Choroid plexus epithelial cell (primary cell): Measurements from ENCODE around the gene MDM2.
"Not testable (repeated sequence)": the region's sequence is repeated elsewhere in the genome, so short reads cannot be mapped to it uniquely, and the experiment has no call there.

ENCODE experiments used
- DNase-seq: peaks from one replicate; pipeline ENCODE4 v3.0.0-alpha.2; 2010; ENCODE audit warnings: low read depth
- H3K4me3 ChIP-seq: 2 replicates; pipeline ENCODE4 v1.5.1; 2011; ENCODE audit warnings: low read depth, mild to moderate bottlenecking, control low read depth, low read length, moderate library complexity
- TF ChIP-seq, protein P1 (sequence below): conservative IDR thresholded peaks from 2 replicates; pipeline ENCODE4 v1.5.1; 2011; ENCODE audit warnings: low read depth, mild to moderate bottlenecking, control low read depth, inconsistent platforms, low read length, moderate library complexity

The MDM2 gene

DNA sequence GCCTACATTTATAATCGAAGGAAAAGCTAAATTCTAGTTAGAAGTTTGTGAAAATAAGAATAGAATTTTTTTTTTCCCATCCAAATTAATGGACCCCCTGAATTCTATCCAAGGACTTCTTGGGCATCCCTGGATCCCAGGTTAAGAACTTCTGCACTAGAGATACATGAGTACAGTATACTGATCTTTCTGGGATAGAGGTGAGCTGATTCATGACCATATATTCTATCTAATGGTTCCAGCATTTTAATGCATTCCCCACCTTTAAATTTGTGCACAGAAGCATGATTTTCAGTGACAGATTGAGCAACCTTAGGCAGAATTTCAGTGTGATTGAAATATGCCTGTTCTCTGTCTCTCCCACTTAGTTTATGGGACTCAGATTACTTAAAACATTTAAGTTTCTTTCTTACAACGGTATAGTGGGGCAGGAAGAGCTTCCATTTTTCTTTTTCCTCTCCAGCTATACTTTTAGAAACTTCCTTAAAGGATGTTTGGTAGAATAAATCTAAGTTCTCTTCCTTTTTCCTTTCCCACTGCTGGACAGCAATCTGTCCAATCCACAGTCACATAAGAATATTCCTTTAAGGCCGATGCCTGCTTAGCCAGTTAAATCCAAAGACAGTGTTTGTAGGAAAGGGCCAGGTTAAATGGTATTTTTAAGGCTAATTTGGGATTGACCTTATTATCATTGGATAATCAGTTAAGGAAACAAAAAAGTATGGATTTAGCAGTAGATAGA, 6.7 kb downstream of the MDM2 start:
- peak overlapping the region; percentile 7 for H3K4me3 ChIP-seq
- TF ChIP-seq, protein P1, sequence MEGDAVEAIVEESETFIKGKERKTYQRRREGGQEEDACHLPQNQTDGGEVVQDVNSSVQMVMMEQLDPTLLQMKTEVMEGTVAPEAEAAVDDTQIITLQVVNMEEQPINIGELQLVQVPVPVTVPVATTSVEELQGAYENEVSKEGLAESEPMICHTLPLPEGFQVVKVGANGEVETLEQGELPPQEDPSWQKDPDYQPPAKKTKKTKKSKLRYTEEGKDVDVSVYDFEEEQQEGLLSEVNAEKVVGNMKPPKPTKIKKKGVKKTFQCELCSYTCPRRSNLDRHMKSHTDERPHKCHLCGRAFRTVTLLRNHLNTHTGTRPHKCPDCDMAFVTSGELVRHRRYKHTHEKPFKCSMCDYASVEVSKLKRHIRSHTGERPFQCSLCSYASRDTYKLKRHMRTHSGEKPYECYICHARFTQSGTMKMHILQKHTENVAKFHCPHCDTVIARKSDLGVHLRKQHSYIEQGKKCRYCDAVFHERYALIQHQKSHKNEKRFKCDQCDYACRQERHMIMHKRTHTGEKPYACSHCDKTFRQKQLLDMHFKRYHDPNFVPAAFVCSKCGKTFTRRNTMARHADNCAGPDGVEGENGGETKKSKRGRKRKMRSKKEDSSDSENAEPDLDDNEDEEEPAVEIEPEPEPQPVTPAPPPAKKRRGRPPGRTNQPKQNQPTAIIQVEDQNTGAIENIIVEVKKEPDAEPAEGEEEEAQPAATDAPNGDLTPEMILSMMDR, result no peak
- no peak for DNase-seq

DNA sequence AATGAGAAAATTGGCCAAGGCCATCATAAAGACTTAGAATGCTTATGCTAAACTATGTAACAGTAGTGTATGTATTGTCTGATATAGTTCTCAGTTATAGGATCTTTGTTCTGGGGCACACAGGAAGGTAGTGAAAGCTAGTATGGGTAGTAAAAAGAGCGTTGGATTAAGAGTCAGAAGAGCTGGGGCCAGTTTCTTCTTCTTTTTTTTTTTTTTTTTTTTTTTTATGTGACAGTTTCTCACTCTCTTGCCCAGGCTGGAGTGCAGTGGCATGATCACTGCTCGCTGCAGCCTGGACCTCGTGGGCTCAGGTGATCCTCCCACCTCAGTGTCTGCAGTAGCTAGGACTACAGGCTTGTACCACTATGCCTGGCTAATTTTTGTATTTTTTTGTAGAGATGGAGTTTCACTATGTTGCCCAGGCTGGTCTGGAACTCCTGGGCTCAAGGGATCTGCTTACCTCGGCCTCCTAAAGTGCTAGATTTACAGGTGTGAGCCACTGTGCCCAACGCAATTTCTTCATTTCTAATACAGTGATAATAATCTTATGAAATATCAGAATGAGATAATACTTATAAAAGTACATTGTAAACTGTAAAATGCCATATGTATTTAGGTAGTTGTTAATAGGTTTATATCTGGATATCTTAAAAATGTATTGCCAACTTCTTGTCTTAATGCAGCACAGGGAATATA, 7.4 kb downstream of the MDM2 start:
- no peak overlapping the region for H3K4me3 ChIP-seq
- DNase-seq, result no peak
- TF ChIP-seq, protein P1, result no peak

DNA sequence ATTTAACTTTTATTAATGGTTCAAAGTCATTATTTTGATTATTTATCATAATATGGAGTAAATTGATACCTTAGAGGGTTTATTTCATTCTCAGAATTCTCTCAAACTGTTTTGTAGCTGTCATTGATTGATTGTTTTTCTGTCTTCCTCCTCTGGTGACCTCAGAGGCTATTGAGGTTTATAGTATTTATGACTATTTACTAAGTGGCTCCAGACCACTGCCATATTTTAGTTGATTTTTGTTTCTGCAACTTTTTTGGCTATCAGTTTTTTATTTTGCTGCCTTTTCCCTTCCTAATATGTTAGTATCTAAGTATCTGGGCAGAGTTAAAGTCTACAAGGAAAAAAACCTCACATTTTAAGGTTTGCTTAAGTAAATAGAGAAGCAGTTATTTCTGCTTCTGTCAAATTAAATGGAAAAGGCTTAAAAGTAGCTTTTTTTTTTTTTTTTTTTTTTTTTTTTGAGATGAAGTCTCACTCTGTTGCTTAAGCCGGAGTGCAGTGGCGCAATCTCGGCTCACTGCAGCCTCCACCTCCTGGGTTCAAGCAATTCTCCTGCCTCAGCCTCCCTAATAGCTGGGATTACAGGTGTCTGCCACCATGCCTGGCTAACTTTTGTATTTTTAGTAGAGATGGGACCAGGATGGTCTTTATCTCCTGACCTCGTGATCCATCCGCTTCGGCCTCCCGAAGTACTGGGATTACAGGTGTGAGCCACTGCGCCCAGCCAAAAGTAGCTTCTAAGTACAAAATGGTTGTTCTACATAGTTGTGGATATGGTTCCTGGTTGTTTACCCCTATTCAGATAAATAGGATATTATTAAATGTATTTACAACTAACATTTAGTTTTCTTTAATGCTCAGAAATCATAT, 8.2 kb downstream of the MDM2 start:
- H3K4me3 ChIP-seq, result no peak overlapping the region
- TF ChIP-seq, protein P1, result no peak
- DNase-seq, result no peak

DNA sequence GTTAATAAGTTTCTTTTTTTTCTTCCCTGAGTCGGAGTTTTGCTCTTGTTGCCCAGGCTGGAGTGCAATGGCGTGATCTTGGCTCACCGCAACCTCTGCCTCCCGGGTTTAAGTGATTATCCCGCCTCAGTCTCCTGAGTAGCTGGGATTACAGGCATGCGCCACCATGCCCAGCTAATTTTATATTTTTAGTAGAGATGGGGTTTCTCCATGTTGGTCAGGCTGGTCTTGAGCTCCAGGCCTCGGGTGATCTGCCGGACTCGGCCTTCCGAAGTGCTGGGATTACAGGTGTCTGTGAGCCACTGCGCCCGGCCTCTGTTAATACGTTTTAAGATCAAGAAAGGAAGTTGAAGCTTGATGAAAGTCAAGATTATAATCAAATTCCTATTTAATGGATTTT, 11.5 kb downstream of the MDM2 start:
- not testable (repeated sequence) for DNase-seq

DNA sequence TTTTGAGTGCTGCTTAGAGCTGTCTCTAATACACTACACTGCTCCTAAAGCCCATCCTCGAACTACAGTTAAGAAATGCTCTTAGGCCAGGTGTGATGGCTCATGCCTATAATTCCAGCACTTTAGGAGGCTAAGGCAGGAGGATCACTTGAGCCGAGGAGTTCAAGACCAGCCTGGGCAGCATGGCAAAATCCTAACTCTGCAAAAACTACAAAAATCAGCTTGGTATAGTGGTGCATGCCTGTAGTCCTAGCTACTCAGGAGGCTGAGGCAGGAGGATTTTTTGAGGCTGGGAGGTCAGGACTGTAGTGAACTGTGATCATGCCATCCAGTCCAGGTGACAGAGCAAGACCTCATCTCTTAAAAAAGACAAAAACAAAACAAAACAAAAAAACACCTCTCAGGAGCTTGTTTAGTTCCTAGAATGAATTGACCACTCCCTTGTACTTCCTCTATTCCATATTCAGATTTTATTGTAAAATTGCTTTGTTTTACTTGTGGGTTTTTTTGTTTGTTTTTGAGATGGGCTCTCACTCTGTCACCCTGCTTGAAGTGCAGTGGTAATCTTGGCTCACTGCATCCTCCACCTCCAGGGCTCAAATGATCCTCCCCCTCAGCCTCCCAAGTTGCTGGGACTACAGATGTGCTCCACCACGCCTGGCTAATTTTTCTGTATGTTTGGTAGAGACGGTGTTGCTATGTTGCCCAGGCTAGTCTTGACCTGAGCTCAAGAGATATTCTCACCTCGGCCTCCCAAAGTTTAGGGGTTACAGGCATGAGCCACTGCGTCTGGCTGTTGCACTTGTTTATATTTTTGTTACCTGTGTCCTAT, 13.6 kb downstream of the MDM2 start:
- TF ChIP-seq, protein P1, result no peak
- no peak overlapping the region for H3K4me3 ChIP-seq
- DNase-seq, result no peak

More for the DNA sequence above, 11.5 kb downstream of the MDM2 start:
- H3K4me3 ChIP-seq, result not testable (repeated sequence)

DNA sequence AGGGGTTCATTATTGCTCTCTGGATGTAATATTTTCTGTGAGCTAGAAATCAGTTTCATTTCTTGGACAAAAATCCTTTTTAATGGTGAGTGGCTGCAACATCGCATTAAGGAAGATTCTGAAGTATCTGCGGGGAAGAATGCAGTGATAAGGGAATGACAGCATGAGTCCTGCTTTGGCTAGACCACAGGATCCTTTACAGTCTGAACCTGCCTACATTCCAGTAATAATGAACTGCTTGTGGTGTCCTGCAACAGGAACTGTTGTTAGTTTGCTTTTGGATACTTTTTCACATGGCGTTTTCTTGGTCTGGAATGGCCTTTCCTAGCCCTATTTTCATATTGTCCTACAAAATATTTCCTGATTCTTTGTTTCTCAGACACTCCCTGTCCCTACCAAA, 15.7 kb downstream of the MDM2 start:
- TF ChIP-seq, protein P1, result no peak
- DNase-seq, result peak; percentile 94
- H3K4me3 ChIP-seq, result no peak overlapping the region
